MM.1S (cell line): ENCODE measurements around the gene EMILIN3.

Experiments
- DNase-seq: peaks from one replicate; pipeline ENCODE4 v3.0.0-alpha.2; 2015
- H2AFZ ChIP-seq: fragments of 300-600 bp; sonication (generic); 2 replicates; pipeline ENCODE4 v1.6.0; 2016; ENCODE audit warnings: antibody characterized with exemption, low read length
- H3F3A ChIP-seq: fragments of 300-600 bp; sonication (generic); 2 replicates; pipeline ENCODE4 v1.6.1; 2016; ENCODE audit warnings: mild to moderate bottlenecking, antibody characterized with exemption, low read length, moderate library complexity, mixed read lengths; ENCODE audit not compliant: insufficient read depth
- H3K27ac ChIP-seq: fragments of 300-600 bp; sonication (generic); 2 replicates; pipeline ENCODE4 v1.5.1; 2016; ENCODE audit warnings: mild to moderate bottlenecking, low read length
- H3K27me3 ChIP-seq: fragments of 300-600 bp; sonication (generic); replicated peaks from 2 replicates; pipeline ENCODE4 v1.6.0; 2016; ENCODE audit warnings: low read length; ENCODE audit not compliant: insufficient read depth
- H3K36me3 ChIP-seq: fragments of 300-600 bp; sonication (generic); replicated peaks from 2 replicates; pipeline ENCODE4 v1.6.1; 2016; ENCODE audit warnings: mild to moderate bottlenecking, low read length, mixed read lengths; ENCODE audit not compliant: insufficient read depth
- H3K4me1 ChIP-seq: fragments of 300-600 bp; sonication (generic); 2 replicates; pipeline ENCODE4 v1.6.1; 2016; ENCODE audit warnings: low read length, mixed read lengths
- H3K4me2 ChIP-seq: fragments of 300-600 bp; sonication (generic); 2 replicates; pipeline ENCODE4 v1.6.0; 2016; ENCODE audit warnings: low read depth, low read length
- H3K4me3 ChIP-seq: fragments of 300-600 bp; sonication (generic); 2 replicates; pipeline ENCODE4 v1.5.1; 2016; ENCODE audit warnings: low read length, mixed read lengths
- H3K79me2 ChIP-seq: fragments of 300-600 bp; sonication (generic); 2 replicates; pipeline ENCODE4 v1.6.1; 2016; ENCODE audit warnings: mixed run types, low read length, mixed read lengths
- H3K9ac ChIP-seq: fragments of 300-600 bp; sonication (generic); 2 replicates; pipeline ENCODE4 v1.6.1; 2016; ENCODE audit warnings: low read length, mixed read lengths
- H3K9me2 ChIP-seq: fragments of 300-600 bp; sonication (generic); replicated peaks from 2 replicates; pipeline ENCODE4 v1.6.1; 2016; ENCODE audit warnings: mild to moderate bottlenecking, low read length, mixed read lengths; ENCODE audit not compliant: insufficient read depth
- H3K9me3 ChIP-seq: fragments of 300-600 bp; sonication (generic); replicated peaks from 2 replicates; pipeline ENCODE4 v1.6.1; 2016; ENCODE audit warnings: mild to moderate bottlenecking, low read length, mixed read lengths; ENCODE audit not compliant: insufficient read depth
- H4K20me1 ChIP-seq: fragments of 300-600 bp; sonication (generic); 2 replicates; pipeline ENCODE4 v1.6.1; 2016; ENCODE audit warnings: mild to moderate bottlenecking, low read length, moderate library complexity, mixed read lengths; ENCODE audit not compliant: insufficient read depth
- EZH2 ChIP-seq: fragments of 300-600 bp; sonication (generic); optimal IDR thresholded peaks from 2 replicates; pipeline ENCODE3; 2017; ENCODE audit warnings: low read depth, mild to moderate bottlenecking, antibody characterized with exemption, low read length, mixed read lengths
- EZH2phosphoT487 ChIP-seq: fragments of 300-600 bp; sonication (generic); IDR thresholded peaks from 2 replicates; pipeline ENCODE4 v1.6.1; 2018; ENCODE audit warnings: antibody characterized with exemption, low read length
- TF ChIP-seq, protein P1 (sequence below): fragments of 300-600 bp; sonication (generic); IDR thresholded peaks from 2 replicates; pipeline ENCODE4 v1.5.1; 2016; ENCODE audit warnings: antibody characterized with exemption, low read length, mixed read lengths

Gene EMILIN3

DNA sequence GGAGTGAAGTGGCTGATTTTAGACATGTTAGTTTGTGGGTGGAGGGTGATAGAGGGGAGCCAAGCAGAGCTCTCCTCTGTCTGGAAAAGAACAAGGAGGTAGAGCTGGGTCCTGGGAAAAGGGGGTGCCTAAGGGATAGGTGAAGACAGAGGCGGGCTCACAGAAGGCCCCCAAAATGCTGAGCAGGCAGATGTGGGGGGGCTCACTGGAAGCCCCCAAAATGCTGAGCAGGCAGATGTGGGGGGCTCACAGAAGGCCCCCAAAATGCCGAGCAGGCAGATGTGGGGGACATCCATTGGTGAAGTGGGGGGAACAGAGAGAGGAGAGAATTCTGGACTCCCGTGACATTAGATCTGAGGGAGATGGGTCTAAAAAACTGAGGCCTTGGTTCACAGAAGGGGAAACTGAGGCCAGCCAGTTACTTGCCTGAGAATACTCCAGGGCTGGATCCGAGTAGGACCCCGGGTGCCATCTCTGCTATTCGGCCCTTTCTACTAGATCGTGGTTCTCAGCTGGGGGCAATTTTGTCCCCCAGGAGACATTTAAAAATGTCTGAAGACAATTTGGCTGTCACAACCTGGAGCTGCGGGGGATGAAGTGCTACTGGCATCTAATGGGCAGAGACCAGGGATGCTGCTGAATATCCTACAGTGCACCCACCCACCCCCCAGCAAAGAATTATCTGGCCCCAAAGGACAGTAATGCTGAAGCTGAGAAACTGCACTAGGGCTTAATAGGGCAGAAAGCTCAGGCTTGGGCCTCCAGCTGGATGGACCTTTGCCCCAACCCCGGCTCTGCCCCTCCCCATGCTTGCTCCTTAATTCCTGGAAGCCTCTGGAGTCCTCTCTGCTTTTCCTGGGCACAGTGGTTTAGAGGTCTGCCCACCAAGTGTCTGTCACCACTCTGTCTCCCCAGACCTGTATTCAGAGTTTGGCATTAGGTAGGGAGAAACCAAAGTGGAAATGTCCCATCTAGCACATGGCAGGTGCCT, 23.8 kb downstream of the EMILIN3 start:
- Histone ChIP-seq H3K4me1 (peaks cover 24% of the 10 kb centered on the region), H3F3A (no peaks in the 10 kb centered on the region), H3K36me3 (no peaks in the 10 kb centered on the region), H3K79me2 (no peaks in the 10 kb centered on the region), H3K4me3 (no peak overlapping the region), H3K27me3 (no peaks in the 10 kb centered on the region), H3K9ac (no peak overlapping the region), H3K9me2 (no peaks in the 10 kb centered on the region), H3K9me3 (no peaks in the 10 kb centered on the region), H3K4me2 (no peak overlapping the region), H2AFZ (no peak overlapping the region), H4K20me1 (no peaks in the 10 kb centered on the region), H3K27ac (no peak overlapping the region; the same call in 1 of the 2 replicates)
- no peak for TF ChIP-seq EZH2
- no peak for TF ChIP-seq EZH2phosphoT487
- TF ChIP-seq, protein P1, sequence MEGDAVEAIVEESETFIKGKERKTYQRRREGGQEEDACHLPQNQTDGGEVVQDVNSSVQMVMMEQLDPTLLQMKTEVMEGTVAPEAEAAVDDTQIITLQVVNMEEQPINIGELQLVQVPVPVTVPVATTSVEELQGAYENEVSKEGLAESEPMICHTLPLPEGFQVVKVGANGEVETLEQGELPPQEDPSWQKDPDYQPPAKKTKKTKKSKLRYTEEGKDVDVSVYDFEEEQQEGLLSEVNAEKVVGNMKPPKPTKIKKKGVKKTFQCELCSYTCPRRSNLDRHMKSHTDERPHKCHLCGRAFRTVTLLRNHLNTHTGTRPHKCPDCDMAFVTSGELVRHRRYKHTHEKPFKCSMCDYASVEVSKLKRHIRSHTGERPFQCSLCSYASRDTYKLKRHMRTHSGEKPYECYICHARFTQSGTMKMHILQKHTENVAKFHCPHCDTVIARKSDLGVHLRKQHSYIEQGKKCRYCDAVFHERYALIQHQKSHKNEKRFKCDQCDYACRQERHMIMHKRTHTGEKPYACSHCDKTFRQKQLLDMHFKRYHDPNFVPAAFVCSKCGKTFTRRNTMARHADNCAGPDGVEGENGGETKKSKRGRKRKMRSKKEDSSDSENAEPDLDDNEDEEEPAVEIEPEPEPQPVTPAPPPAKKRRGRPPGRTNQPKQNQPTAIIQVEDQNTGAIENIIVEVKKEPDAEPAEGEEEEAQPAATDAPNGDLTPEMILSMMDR = no peak
- no peak for DNase-seq

DNA sequence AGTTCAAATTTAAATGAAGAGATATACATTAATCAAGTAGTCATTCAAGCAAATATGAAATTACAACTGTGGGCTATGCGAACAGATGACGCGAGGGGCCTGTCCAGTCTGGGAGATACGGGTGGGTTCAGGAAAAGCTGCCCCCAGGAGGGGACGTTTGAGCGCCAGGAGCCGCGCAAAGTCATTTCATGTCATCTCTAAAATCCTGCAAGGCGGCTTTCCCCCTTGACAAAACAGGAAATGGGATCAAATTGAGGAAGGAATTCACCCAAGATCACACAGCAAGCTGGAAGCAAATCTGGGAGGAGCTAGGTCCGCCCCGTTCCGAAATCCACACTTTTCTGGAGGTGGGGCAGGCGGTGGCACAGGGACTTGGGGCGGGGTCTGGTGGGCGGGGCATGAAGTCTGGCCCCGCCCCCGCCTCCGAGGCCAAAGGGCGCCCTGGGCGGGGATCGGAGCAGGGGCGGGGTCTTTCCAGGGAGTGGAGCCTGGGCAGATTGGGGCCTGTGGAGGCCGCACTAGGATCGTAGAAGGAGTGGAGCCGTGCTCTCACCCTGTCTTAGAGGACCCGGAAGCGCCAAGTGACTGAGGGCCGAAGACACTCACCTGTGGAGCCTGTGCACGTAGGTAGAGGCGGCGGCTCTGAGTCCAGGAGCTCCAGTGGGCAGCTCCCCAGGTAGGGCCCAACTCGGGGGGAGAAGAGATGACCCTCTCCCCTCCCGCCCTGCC, 26.1 kb downstream of the EMILIN3 start, which contains the start of gene LPIN3:
Gene LPIN3 (plus strand): TSS at position 495 of the 729 bp plus-strand sequence. CDS start 4,983 bp downstream, outside the sequence.
- TF ChIP-seq EZH2 (no peak), EZH2phosphoT487 (no peak)
- TF ChIP-seq, protein P1 = no peak
- Histone ChIP-seq H3F3A (no peaks in the 10 kb centered on the region), H4K20me1 (no peaks in the 10 kb centered on the region), H3K27ac (no peak within 1 kb of the TSS), H3K9ac (no peak within 1 kb of the TSS), H3K4me1 (peaks cover 24% of the 10 kb centered on the region), H2AFZ (peak within 1 kb of the TSS; percentile 50), H3K36me3 (no peaks in the 10 kb centered on the region), H3K4me3 (peak within 1 kb of the TSS; percentile 32), H3K79me2 (no peaks in the 10 kb centered on the region), H3K9me2 (no peaks in the 10 kb centered on the region), H3K9me3 (no peaks in the 10 kb centered on the region), H3K27me3 (no peaks in the 10 kb centered on the region), H3K4me2 (peak within 1 kb of the TSS; percentile 64)
- peak; percentile 32 for DNase-seq

DNA sequence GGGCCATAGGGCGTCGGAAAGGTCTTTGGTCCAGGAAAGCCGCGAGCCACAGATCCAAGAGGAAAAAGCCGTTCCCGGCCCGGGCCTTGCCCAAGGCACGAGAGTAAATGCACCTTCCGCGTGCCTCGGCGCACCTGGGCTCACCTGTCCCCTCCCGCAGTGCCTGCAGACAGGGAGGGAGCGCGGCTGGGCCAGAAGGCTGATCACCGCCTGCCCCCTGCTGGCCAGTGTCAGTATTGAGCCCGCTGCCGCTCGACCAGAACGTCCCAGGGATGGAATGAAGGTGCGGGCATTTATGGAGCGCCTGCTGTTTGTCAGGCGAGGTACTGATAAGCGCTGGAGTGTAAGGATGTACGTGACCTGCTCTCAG, 26.7 kb downstream of the EMILIN3 start:
- H3K27ac ChIP-seq = no peak overlapping the region
- peaks cover 24% of the 10 kb centered on the region for H3K4me1 ChIP-seq
- H3K79me2 ChIP-seq = no peaks in the 10 kb centered on the region
- peak overlapping the region; percentile 50 for H2AFZ ChIP-seq
- H3K36me3 ChIP-seq = no peaks in the 10 kb centered on the region
- H3K9ac ChIP-seq = no peak overlapping the region
- H4K20me1 ChIP-seq = no peaks in the 10 kb centered on the region
- no peaks in the 10 kb centered on the region for H3F3A ChIP-seq
- H3K4me2 ChIP-seq = peak overlapping the region; percentile 64
- no peaks in the 10 kb centered on the region for H3K9me3 ChIP-seq
- peak; percentile 81 for DNase-seq
- TF ChIP-seq EZH2 = no peak
- TF ChIP-seq, protein P1 = peak; percentile 97
- TF ChIP-seq EZH2phosphoT487 = no peak
- peak overlapping the region; percentile 32 for H3K4me3 ChIP-seq
- H3K9me2 ChIP-seq = no peaks in the 10 kb centered on the region
- no peaks in the 10 kb centered on the region for H3K27me3 ChIP-seq
